Measurements from ENCODE around the gene SNX25.

GRCh38 chr4:185317880-185318279 lies 108.5 kb downstream of the SNX25 start:
- TF ChIP-seq SUZ12 (IDR thresholded peaks at IDR 0.05; ENCODE audit: extremely low read depth, insufficient read depth, insufficient read length) (no peak), ZNF274 (IDR thresholded peaks at IDR 0.05; ENCODE audit: low read depth, low read length) (no peak), YY1 (IDR thresholded peaks at IDR 0.05; ENCODE audit: insufficient read depth, insufficient read length) (no peak)

Data from NT2/D1 (cell line).